ENCODE measurements around the gene MFN2.

The MFN2 gene

DNA sequence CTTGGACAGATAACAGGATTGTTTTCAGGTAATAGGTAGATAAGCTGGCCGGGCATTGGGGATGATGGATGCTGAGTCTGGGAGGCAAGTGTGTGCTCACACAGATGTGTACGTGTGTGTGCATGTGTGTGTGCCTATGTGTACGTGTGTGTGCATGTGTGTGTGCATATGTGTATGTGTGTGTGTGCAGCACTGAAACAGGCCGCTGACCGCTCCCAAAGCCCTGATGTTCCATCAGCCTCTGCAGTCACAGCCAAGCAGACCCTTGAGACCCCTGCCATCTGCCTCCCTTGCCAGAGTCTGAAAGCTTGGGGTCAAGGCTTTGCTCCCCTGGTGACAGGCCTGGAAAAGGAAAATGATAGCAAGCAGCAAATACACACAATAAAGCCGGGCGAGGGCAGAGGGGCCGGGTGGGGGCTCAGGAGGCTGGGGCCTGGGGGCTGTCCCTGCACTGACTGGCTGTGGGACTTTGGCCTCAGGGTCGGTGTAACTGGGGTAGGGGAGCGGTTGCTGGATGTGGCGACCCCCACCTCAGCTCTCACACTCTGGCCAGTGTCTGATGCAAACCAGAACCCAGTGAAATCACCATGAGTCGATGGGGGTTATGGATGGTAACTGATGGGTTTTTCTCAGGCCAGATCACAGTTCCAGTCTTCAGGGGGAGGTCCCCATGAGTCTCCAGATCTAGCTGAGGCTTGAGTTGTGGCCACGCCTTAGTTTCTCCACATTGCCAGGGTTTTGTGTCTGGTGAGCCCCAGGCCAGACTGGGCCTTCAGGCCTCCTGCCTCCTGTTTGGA is 73.7 kb downstream of the MFN2 start:
- Histone ChIP-seq H3K27ac (ENCODE audit: insufficient read depth in 1 of 2, low read depth in 1 of 2, low read length in 2 of 2, poor library complexity in 1 of 2, severe bottlenecking in 2 of 2) (no peak overlapping the region), H3K36me3 (ENCODE audit: control insufficient read depth in 4 of 4, insufficient read depth in 4 of 4, low read length in 3 of 4) (no peaks in the 10 kb centered on the region), H3K4me1 (ENCODE audit: control extremely low read depth in 1 of 4, control insufficient read depth in 4 of 4, insufficient read depth in 4 of 4, low read length in 3 of 4) (peaks cover 0 to 23% (median 5%) of the 10 kb centered on the region in 4 experiments), H3K27me3 (replicated peaks in 2 of 5; ENCODE audit: control insufficient read depth in 4 of 5, insufficient read depth in 5 of 5, low read length in 4 of 5) (no peaks in the 10 kb centered on the region), H3K4me3 (ENCODE audit: control insufficient read depth in 1 of 7, extremely low read depth in 1 of 7, insufficient read depth in 4 of 7, low read depth in 2 of 7, low read length in 6 of 7) (no peak overlapping the region), H3K9me3 (ENCODE audit: control extremely low read depth in 1 of 5, control insufficient read depth in 4 of 5, insufficient read depth in 2 of 5, low read depth in 1 of 5, low read length in 4 of 5) (peaks cover 0 to 2% (median 0%) of the 10 kb centered on the region in 5 experiments)
- no peak for DNase-seq
- CTCF ChIA-PET: no interaction called here
- 96% methylated on average over 5 of the region's 13 CpGs for WGBS (ENCODE audit: insufficient coverage)
- POLR2A ChIA-PET: no interaction called here

DNA sequence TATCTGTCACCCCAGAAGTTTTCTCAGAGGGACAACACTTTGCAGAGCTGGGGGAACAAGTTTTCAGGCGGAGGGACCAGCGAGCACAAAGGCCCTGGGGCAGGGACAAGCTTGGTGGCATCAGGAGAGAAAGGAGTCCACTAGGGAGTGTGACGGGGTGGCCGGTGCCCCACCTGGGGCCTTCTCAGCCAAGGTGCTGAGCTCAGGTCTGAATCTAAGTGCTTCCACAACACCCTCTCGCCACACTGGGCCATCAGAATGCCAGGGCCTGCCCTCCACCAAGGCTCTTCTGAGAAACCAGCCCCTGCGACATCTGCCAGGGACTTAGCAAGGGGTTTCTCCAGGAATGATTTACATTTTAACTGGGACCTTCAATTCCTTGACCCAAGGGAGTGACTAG is 75.0 kb downstream of the MFN2 start:
- Histone ChIP-seq H3K36me3 (ENCODE audit: control insufficient read depth in 4 of 4, insufficient read depth in 4 of 4, low read length in 3 of 4) (no peaks in the 10 kb centered on the region), H3K4me1 (ENCODE audit: control extremely low read depth in 1 of 4, control insufficient read depth in 4 of 4, insufficient read depth in 4 of 4, low read length in 3 of 4) (peaks cover 0 to 23% (median 5%) of the 10 kb centered on the region in 4 experiments), H3K4me3 (ENCODE audit: control insufficient read depth in 1 of 7, extremely low read depth in 1 of 7, insufficient read depth in 4 of 7, low read depth in 2 of 7, low read length in 6 of 7) (no peak overlapping the region), H3K9me3 (ENCODE audit: control extremely low read depth in 1 of 5, control insufficient read depth in 4 of 5, insufficient read depth in 2 of 5, low read depth in 1 of 5, low read length in 4 of 5) (peaks cover 0 to 5% (median 0%) of the 10 kb centered on the region in 5 experiments), H3K27me3 (replicated peaks in 2 of 5; ENCODE audit: control insufficient read depth in 4 of 5, insufficient read depth in 5 of 5, low read length in 4 of 5) (no peaks in the 10 kb centered on the region), H3K27ac (ENCODE audit: insufficient read depth in 1 of 2, low read depth in 1 of 2, low read length in 2 of 2, poor library complexity in 1 of 2, severe bottlenecking in 2 of 2) (no peak overlapping the region)
- POLR2A ChIA-PET: no interaction called here
- 95% methylated on average over 2 of the region's 6 CpGs for WGBS (ENCODE audit: insufficient coverage)
- no peak for DNase-seq
- CTCF ChIA-PET: interaction anchor here (1.3 kb wide), 1 partner anchor 25 kb away, joined by 3 read pairs; no protein-coding TSS in a partner anchor

DNA sequence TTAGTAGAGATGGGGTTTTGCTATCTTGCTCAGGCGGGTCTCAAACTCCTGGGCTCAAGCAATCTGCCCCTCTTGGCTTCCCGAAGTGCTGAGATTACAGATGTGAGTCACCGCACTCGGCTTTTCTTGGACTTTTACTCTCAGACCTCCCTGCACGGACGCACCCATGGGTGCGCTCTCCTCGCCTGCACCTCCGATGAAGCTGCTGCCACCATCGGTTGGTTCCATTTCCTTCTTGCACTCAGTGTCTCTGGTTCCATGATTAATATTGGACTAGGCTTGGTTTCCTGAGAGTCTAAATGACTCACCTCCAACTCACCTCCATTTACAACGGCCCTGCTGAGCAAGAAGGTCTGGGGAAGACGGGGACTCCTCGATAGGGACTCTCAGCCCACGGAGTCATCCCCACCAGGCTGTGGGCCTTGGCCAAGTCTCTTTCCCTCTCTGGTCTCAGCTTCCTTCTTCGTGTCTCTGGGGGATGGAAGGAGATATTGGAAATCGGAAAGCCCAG is 76.1 kb downstream of the MFN2 start:
- 97% methylated on average over 12 of the region's 16 CpGs for WGBS (ENCODE audit: insufficient coverage)
- no peak for DNase-seq
- ChIA-PET CTCF (interaction anchor here (0.7 to 0.9 kb wide), 2 partner anchors 20 to 153 kb away, joined by 3 read pairs; no protein-coding TSS in a partner anchor), POLR2A (no interaction called here)
- Histone ChIP-seq H3K27ac (ENCODE audit: insufficient read depth in 1 of 2, low read depth in 1 of 2, low read length in 2 of 2, poor library complexity in 1 of 2, severe bottlenecking in 2 of 2) (no peak overlapping the region), H3K4me1 (ENCODE audit: control extremely low read depth in 1 of 4, control insufficient read depth in 4 of 4, insufficient read depth in 4 of 4, low read length in 3 of 4) (peaks cover 0 to 22% (median 5%) of the 10 kb centered on the region in 4 experiments), H3K27me3 (replicated peaks in 2 of 5; ENCODE audit: control insufficient read depth in 4 of 5, insufficient read depth in 5 of 5, low read length in 4 of 5) (no peaks in the 10 kb centered on the region), H3K9me3 (ENCODE audit: control extremely low read depth in 1 of 5, control insufficient read depth in 4 of 5, insufficient read depth in 2 of 5, low read depth in 1 of 5, low read length in 4 of 5) (peaks cover 0 to 5% (median 0%) of the 10 kb centered on the region in 5 experiments), H3K36me3 (ENCODE audit: control insufficient read depth in 4 of 4, insufficient read depth in 4 of 4, low read length in 3 of 4) (no peaks in the 10 kb centered on the region), H3K4me3 (ENCODE audit: control insufficient read depth in 1 of 7, extremely low read depth in 1 of 7, insufficient read depth in 4 of 7, low read depth in 2 of 7, low read length in 6 of 7) (no peak overlapping the region)

DNA sequence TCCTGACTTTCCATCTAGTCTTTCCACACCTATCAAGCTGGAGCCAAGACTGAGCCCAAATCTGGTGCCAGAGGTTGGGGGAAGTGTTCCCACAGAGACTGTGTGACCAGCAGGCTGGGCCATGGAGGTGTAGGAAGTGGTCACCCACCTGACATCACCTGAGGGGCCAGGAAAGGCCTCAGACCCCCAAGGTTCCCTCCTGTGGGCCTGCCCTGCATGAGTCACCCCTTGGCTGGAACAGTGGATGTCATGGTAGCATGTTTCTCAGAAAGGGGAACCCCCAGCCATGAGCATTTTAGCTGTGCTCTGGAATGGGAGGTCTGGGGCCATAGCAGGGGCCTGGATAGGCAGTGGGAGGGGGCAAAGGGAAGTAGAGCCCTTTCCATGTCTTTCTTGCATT is 77.1 kb downstream of the MFN2 start:
- no peak overlapping the region for H3K4me3 ChIP-seq (ENCODE audit: control insufficient read depth in 1 of 7, extremely low read depth in 1 of 7, insufficient read depth in 4 of 7, low read depth in 2 of 7, low read length in 6 of 7)
- DNase-seq: peak in 2 of 3 donors; percentile 75 to 79
- CTCF ChIA-PET: interaction anchor here (0.5 to 1.2 kb wide), 3 partner anchors 19 to 44 kb away, joined by 3 to 5 read pairs (median 4); no protein-coding TSS in a partner anchor

GRCh38 chr1:12057940-12058687 is 77.9 kb downstream of the MFN2 start:
- Histone ChIP-seq H3K27me3 (replicated peaks in 2 of 5; ENCODE audit: control insufficient read depth in 4 of 5, insufficient read depth in 5 of 5, low read length in 4 of 5) (peaks cover 0 to 4% (median 0%) of the 10 kb centered on the region in 5 experiments), H3K4me3 (ENCODE audit: control insufficient read depth in 1 of 7, extremely low read depth in 1 of 7, insufficient read depth in 4 of 7, low read depth in 2 of 7, low read length in 6 of 7) (no peak overlapping the region), H3K36me3 (ENCODE audit: control insufficient read depth in 4 of 4, insufficient read depth in 4 of 4, low read length in 3 of 4) (no peaks in the 10 kb centered on the region), H3K9me3 (ENCODE audit: control extremely low read depth in 1 of 5, control insufficient read depth in 4 of 5, insufficient read depth in 2 of 5, low read depth in 1 of 5, low read length in 4 of 5) (peaks cover 0 to 5% (median 0%) of the 10 kb centered on the region in 5 experiments), H3K27ac (ENCODE audit: insufficient read depth in 1 of 2, low read depth in 1 of 2, low read length in 2 of 2, poor library complexity in 1 of 2, severe bottlenecking in 2 of 2) (no peak overlapping the region), H3K4me1 (ENCODE audit: control extremely low read depth in 1 of 4, control insufficient read depth in 4 of 4, insufficient read depth in 4 of 4, low read length in 3 of 4) (peaks cover 0 to 15% (median 5%) of the 10 kb centered on the region in 4 experiments)
- 100% methylated on average over 3 of the region's 4 CpGs for WGBS (ENCODE audit: insufficient coverage)
- peak in 1 of 3 donors; percentile 35 for DNase-seq
- ChIA-PET CTCF (interaction anchor here (1.2 kb wide), 1 partner anchor 22 kb away, joined by 4 read pairs; no protein-coding TSS in a partner anchor), POLR2A (no interaction called here)

More for the DNA sequence above, 77.1 kb downstream of the MFN2 start:
- POLR2A ChIA-PET: no interaction called here
- Histone ChIP-seq H3K4me1 (ENCODE audit: control extremely low read depth in 1 of 4, control insufficient read depth in 4 of 4, insufficient read depth in 4 of 4, low read length in 3 of 4) (peaks cover 0 to 12% (median under 1%) of the 10 kb centered on the region in 4 experiments), H3K27ac (ENCODE audit: insufficient read depth in 1 of 2, low read depth in 1 of 2, low read length in 2 of 2, poor library complexity in 1 of 2, severe bottlenecking in 2 of 2) (no peak overlapping the region), H3K36me3 (ENCODE audit: control insufficient read depth in 4 of 4, insufficient read depth in 4 of 4, low read length in 3 of 4) (no peaks in the 10 kb centered on the region), H3K9me3 (ENCODE audit: control extremely low read depth in 1 of 5, control insufficient read depth in 4 of 5, insufficient read depth in 2 of 5, low read depth in 1 of 5, low read length in 4 of 5) (peaks cover 0 to 5% (median 0%) of the 10 kb centered on the region in 5 experiments), H3K27me3 (replicated peaks in 2 of 5; ENCODE audit: control insufficient read depth in 4 of 5, insufficient read depth in 5 of 5, low read length in 4 of 5) (no peaks in the 10 kb centered on the region)

- WGBS (ENCODE audit: insufficient coverage): 90% methylated on average over 3 of the region's 3 CpGs
- H3K36me3 ChIP-seq (ENCODE audit: control insufficient read depth in 4 of 4, insufficient read depth in 4 of 4, low read length in 3 of 4): no peaks in the 10 kb centered on the region
- CTCF ChIA-PET: no interaction called here
- peaks cover 0 to 15% (median 7%) of the 10 kb centered on the region in 5 experiments for H3K27me3 ChIP-seq (replicated peaks in 2 of 5; ENCODE audit: control insufficient read depth in 4 of 5, insufficient read depth in 5 of 5, low read length in 4 of 5)
- peaks cover 0 to 5% (median 0%) of the 10 kb centered on the region in 5 experiments for H3K9me3 ChIP-seq (ENCODE audit: control extremely low read depth in 1 of 5, control insufficient read depth in 4 of 5, insufficient read depth in 2 of 5, low read depth in 1 of 5, low read length in 4 of 5)
- no peak overlapping the region for H3K27ac ChIP-seq (ENCODE audit: insufficient read depth in 1 of 2, low read depth in 1 of 2, low read length in 2 of 2, poor library complexity in 1 of 2, severe bottlenecking in 2 of 2)
- POLR2A ChIA-PET: no interaction called here
- H3K4me1 ChIP-seq (ENCODE audit: control extremely low read depth in 1 of 4, control insufficient read depth in 4 of 4, insufficient read depth in 4 of 4, low read length in 3 of 4): peaks cover 0 to 26% (median 16%) of the 10 kb centered on the region in 4 experiments
- no peak overlapping the region for H3K4me3 ChIP-seq (ENCODE audit: control insufficient read depth in 1 of 7, extremely low read depth in 1 of 7, insufficient read depth in 4 of 7, low read depth in 2 of 7, low read length in 6 of 7)
- no peak for DNase-seq
Observed at GRCh38 chr1:12059226-12059625, 79.0 kb downstream of the MFN2 start.

Measured in common myeloid progenitor, CD34-positive (primary cell).